Uterus (tissue), 4 donors: Measurements from ENCODE around the gene SLC12A6. TPM values are rescaled to one million over a fixed set of nuclear protein-coding genes. Genes with fewer than 3 reads are reported as not detected.

Source experiments
- DNase-seq, 2 donors: peaks; one replicate each; pipeline ENCODE4 v3.0.0-alpha.2; 2019 to 2020
- H3K27ac ChIP-seq, 2 donors: fragments of 200-600 bp; sonication (generic); 1 replicate in 1 of 2; 2 replicates in 1 of 2; pipeline ENCODE4 v1.5.1; 2016 to 2018
- H3K27me3 ChIP-seq, 2 donors: fragments of 200-600 bp; sonication (generic); one replicate each; pipeline ENCODE4 v1.5.1; 2018 to 2019; ENCODE audit warnings: control low read depth in 1 of 2
- H3K36me3 ChIP-seq, 2 donors: fragments of 200-600 bp; sonication (generic); one replicate each; pipeline ENCODE4 v1.5.1; 2019; ENCODE audit warnings: control low read depth in 1 of 2
- H3K4me1 ChIP-seq, 2 donors: fragments of 200-600 bp; sonication (generic); one replicate each; pipeline ENCODE4 v1.5.1; 2018 to 2019; ENCODE audit warnings: control low read depth in 1 of 2
- H3K4me3 ChIP-seq, 2 donors: fragments of 200-600 bp; sonication (generic); 1 replicate in 1 of 2; 2 replicates in 1 of 2; pipeline ENCODE4 v1.5.1; 2018 to 2019; ENCODE audit warnings: mild to moderate bottlenecking in 1 of 2
- H3K9me3 ChIP-seq, 2 donors: fragments of 200-600 bp; sonication (generic); one replicate each; pipeline ENCODE4 v1.5.1; 2019; ENCODE audit warnings: control low read depth in 1 of 2
- POLR2A ChIP-seq, 2 donors: fragments of 450-650 bp; IDR thresholded peaks; one replicate each; pipeline ENCODE4 v1.6.1; 2016; ENCODE audit warnings: antibody characterized with exemption in 2 of 2, mild to moderate bottlenecking in 1 of 2, moderate library complexity in 1 of 2
- intact Hi-C: fragments of 100-400 bp; cut with DNase I; formaldehyde crosslinking; loops from one replicate; pipeline ENCODE4 v1.15.1; 2023; ENCODE audit warnings: low total_unique reads
- total RNA-seq, 4 donors: library from RNA; depleted of rRNA in 3 of 4; stranded (reverse); fragments of >200 nt in 3 of 4; gene quantifications; one replicate each; pipeline versions ENCODE4 v1.1.0 to v1.2.4, GENCODE V29; 2014 to 2023
- TF ChIP-seq, protein P1 (sequence below), 4 experiments: fragments of 200-600 bp in 2 of 4; fragments of 450-650 bp in 2 of 4; sonication (generic) in 2 of 4; IDR thresholded peaks; one replicate each; pipeline ENCODE4 v1.5.1; 2016 to 2019; ENCODE audit warnings: antibody characterized with exemption in 4 of 4, mild to moderate bottlenecking in 2 of 4, moderate library complexity in 1 of 4
- donor health status: DM: yes; HTN: yes; CAD: no.

The SLC12A6 gene
- total RNA-seq, 4 donors from 2014 or later: 16.8 to 26.9 (median 22.2) TPM

DNA sequence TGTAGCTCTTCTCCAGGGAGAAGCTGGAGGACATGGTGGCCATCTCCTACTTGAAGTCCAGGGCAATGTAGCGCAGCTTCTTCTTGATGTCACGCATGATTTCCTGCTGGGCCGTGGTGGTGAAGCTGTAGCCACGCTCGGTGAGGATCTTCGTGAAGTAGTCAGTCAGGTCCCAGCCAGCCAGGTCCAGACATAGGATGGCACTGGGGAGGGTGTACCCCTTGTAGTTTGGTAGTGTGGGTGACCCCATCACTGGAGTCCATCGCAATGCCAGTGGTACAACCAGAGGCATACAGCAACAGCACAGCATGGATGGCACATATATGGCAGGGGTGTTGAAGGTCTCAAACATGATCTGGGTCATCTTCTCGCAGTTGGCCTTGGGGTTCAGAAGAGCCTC lies 36.4 kb upstream of the SLC12A6 start:
- Histone ChIP-seq H3K27me3 (no peaks in the 10 kb centered on the region), H3K4me1 (no peaks in the 10 kb centered on the region), H3K9me3 (no peaks in the 10 kb centered on the region), H3K27ac (no peak overlapping the region), H3K36me3 (no peaks in the 10 kb centered on the region), H3K4me3 (no peak overlapping the region)
- DNase-seq: no peak
- no peak for TF ChIP-seq POLR2A (IDR thresholded peaks at IDR 0.05)
- TF ChIP-seq, protein P1, sequence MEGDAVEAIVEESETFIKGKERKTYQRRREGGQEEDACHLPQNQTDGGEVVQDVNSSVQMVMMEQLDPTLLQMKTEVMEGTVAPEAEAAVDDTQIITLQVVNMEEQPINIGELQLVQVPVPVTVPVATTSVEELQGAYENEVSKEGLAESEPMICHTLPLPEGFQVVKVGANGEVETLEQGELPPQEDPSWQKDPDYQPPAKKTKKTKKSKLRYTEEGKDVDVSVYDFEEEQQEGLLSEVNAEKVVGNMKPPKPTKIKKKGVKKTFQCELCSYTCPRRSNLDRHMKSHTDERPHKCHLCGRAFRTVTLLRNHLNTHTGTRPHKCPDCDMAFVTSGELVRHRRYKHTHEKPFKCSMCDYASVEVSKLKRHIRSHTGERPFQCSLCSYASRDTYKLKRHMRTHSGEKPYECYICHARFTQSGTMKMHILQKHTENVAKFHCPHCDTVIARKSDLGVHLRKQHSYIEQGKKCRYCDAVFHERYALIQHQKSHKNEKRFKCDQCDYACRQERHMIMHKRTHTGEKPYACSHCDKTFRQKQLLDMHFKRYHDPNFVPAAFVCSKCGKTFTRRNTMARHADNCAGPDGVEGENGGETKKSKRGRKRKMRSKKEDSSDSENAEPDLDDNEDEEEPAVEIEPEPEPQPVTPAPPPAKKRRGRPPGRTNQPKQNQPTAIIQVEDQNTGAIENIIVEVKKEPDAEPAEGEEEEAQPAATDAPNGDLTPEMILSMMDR (IDR thresholded peaks at IDR 0.05): no peak
- intact Hi-C loops: no loop called here

DNA sequence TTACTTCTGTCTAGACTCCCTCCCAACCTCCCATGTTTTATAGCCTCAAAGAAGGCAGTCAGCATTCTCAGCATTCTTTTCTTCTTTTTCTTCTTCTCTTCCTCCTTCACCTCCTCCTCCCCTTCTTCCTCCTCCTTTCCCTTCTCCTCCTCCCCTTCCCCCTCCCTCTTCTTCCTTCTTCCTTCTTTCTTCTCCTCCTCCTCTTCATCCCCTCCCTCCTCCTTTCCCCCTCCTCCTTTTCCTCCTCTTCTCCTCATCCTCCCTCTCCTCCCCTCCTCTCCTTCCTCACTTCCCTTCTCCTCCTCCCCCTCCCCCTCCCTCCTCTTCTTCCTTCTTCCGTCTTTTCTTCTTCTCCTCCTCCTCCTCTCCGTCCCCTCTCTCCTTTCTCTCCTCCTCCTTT lies 33.1 kb upstream of the SLC12A6 start:
- Histone ChIP-seq H3K9me3 (no peaks in the 10 kb centered on the region), H3K27ac (no peak overlapping the region), H3K4me1 (no peaks in the 10 kb centered on the region), H3K27me3 (no peaks in the 10 kb centered on the region), H3K36me3 (no peaks in the 10 kb centered on the region), H3K4me3 (no peak overlapping the region)
- intact Hi-C loops: no loop called here
- no peak for TF ChIP-seq POLR2A (IDR thresholded peaks at IDR 0.05)
- TF ChIP-seq, protein P1 (IDR thresholded peaks at IDR 0.05): no peak
- no peak for DNase-seq

DNA sequence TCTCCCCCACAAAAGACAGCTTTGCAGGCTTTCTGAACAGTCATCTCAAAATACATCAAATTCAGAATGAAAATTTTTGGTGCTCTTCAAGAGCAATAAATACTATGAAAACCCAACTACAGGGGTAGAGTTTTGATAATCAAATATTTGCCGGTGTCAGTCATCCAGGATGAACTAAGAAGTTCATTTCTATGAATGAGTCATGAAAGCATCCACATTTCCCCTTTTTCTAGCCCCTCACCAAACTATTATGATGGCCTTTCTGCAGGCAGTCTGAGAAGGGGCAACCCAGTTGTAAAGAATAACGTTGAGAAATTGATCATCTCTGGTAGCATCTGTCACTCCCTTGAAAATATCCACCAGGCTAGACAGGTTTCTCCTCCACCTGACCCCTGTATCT lies 32.5 kb upstream of the SLC12A6 start:
- DNase-seq: no peak
- intact Hi-C loops: no loop called here
- no peaks in the 10 kb centered on the region for H3K4me1 ChIP-seq
- no peaks in the 10 kb centered on the region for H3K9me3 ChIP-seq
- no peaks in the 10 kb centered on the region for H3K27me3 ChIP-seq
- H3K36me3 ChIP-seq: no peaks in the 10 kb centered on the region
- H3K27ac ChIP-seq: no peak overlapping the region
- TF ChIP-seq, protein P1 (IDR thresholded peaks at IDR 0.05): no peak
- TF ChIP-seq POLR2A (IDR thresholded peaks at IDR 0.05): no peak
- no peak overlapping the region for H3K4me3 ChIP-seq

DNA sequence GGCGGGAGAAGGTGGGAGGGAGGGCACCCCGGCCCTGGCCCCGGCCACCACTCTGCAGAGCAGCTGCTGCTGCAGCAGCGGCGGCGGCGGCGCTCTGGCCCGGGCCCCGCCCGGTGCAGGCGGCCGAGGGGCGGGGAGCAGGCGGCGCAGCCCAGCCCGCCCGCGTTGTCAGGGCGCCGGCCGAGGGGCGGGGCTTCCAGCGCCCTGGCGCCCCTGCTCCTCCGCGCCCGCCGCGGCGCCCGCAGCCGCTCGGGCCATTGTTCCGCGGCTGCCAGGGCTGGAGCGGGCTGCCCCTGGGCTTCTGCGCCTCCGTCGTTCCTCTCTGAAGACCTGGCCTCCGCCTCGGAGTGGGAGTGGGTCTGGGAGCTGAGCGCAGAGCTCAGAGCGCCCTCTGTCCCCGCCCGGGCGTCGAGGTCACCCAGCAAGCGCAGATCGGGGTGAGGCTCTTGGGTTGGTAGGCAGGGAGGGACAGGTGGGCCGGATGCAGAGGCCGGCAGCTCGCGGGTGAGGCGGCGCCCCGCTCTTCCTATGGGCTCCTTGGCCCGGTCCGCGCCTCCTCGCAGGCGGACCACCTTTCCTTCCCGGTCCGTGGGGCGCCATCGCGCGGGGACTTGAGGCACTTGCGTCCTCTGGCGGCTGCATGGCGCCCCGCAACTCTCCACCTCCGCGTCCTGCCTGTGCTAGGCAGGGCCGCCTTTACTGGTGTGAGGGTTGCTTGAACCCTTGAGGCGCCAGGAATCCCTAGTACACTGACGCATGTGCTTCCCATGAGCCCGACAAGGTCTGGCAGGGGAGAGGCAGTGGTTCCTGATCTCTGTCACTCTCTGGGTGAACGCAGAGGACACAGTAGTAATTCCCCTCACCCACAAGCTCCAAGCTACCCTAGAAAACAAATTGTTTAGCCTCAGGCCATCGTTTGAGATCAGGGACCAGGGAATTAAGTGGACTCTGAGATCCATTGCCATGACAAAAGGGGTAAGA lies 29.8 kb upstream of the SLC12A6 start, which contains the start of gene LPCAT4:
TSS of gene LPCAT4 (minus strand) at position 96 of the 981 bp plus-strand sequence. CDS start 96 bp downstream, outside the sequence.
- peak within 1 kb of the TSS; percentile 95 to 98 for H3K27ac ChIP-seq
- H3K4me1 ChIP-seq: no peaks in the 10 kb centered on the region
- H3K36me3 ChIP-seq: no peaks in the 10 kb centered on the region
- DNase-seq: peak; percentile 83 to 86
- peak within 1 kb of the TSS; percentile 89 to 97 for H3K4me3 ChIP-seq
- no peaks in the 10 kb centered on the region for H3K9me3 ChIP-seq
- TF ChIP-seq, protein P1 (IDR thresholded peaks at IDR 0.05): peak; percentile 93 to 97 (median 95)
- TF ChIP-seq POLR2A (IDR thresholded peaks at IDR 0.05): peak in 1 of 2 donors; percentile 69
- intact Hi-C loops: no loop called here
- no peaks in the 10 kb centered on the region for H3K27me3 ChIP-seq
